Measurements from ENCODE around the gene CSNK1G2.

DNA sequence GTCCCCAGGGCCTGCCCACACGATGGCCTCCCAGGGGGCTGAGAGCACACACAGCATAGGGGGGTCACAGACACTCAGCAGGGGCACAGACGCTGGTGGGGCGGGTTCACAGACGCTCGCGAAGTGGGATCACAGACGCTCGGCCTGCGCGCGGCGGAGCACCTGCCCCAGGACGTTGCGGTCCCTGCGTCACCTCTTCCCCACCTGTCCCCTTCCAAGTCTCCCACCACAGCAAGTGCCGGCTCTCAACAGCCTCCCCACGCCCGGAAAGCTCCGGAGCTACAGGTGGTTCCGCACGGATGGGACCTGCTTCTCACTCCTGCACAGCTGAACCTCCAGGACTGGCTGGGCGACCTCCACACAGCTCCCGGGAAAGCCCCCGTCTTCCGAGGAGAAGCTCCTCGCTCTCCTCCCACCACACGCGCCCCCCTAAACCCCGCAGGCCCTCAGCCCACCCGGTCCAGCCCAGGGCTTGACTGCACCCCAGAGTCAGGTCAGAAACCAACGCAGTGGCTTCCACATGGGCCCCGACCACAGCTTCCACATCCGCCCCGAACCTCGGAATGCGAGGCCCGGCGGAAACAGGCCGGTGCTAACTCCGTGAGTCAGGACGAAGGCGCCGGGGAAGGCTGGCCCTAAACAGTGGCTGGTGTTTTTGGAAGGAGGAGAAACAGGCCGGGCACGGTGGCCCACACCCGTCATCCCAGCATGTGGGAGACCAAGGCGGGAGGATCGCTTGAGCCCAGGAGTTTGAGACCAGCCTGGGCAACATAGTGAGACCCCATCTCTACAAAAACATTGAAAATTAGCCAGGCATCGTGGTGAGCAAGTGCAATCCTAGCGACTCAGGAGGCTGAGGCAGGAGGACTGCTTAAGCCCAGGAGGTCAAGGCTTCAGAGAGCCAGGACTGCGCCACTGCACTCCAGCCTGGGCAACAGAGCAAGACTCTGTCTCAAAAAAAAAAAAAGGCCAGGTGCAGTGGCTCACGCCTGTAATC lies 58.0 kb downstream of the CSNK1G2 start:
- TF ChIP-seq SUZ12 (IDR thresholded peaks at IDR 0.05) (no peak), FOXA1 (IDR thresholded peaks at IDR 0.05) (no peak), HDGF (IDR thresholded peaks at IDR 0.05; ENCODE audit: borderline replicate concordance) (no peak), ELF4 (IDR thresholded peaks at IDR 0.05) (no peak), ZNF384 (IDR thresholded peaks at IDR 0.05) (no peak), FOXM1 (IDR thresholded peaks at IDR 0.05; ENCODE audit: borderline replicate concordance) (no peak)
